Astrocyte (in vitro differentiated cells and primary cell): ENCODE data around the gene KIFAP3.

Experiments used
- CTCF ChIP-seq: IDR thresholded peaks from 2 replicates; pipeline ENCODE4 v1.5.1; 2011; ENCODE audit warnings: low read depth, mild to moderate bottlenecking, inconsistent platforms, low read length, moderate library complexity; ENCODE audit not compliant: insufficient read depth
- EZH2 ChIP-seq: IDR thresholded peaks from 2 replicates; pipeline ENCODE4 v1.6.1; 2012; ENCODE audit warnings: mild to moderate bottlenecking, low read length, inconsistent platforms; ENCODE audit not compliant: insufficient read depth

DNA sequence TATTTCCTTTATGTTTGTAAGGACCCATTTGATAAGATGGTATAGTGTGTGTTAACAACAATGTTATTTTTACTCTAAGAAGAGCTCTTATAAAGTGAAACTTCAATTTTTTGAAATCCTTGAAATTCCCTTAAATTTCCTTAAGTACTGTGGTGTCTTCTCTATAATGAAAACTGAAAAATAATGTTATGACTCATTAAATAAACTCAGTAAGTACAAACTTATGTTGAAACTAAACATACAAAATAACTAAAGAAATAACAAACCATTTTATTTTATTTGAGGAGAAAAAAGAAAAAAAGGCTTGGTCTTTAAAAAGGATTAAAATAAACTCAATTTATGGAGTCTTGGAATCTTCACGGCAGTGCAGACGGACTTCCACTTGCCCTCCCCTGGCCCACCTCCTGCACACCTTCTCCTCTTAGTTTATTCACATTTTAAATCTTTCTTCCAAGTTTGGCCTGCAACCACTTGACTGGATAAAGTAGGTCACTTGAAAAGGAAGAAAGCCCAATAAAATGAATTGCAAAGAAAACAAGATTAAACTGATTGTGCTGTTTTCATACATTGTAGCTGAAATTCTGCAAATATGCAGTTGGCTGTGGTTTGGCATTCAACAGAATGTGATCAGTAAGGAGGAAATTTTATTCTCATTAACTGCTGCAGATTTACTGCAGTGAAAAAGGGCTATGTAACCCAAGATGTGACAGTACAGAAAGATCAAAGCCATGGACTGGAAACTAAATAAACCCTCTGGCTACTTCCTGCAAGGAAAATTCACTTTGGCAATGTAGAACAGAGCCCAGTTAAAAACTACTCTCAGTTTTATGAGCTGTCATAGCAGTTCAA is 132.3 kb downstream of the KIFAP3 start:
- TF ChIP-seq CTCF (no peak), EZH2 (no peak)
